ENCODE measurements around the gene SND1. TPM values are rescaled to one million over a fixed set of nuclear protein-coding genes. Genes with fewer than 3 reads are reported as not detected.

The SND1 gene
- total RNA-seq, 1 experiment from 2014 or later: 218 TPM

GRCh38 chr7:127770885-127771284, 118.9 kb downstream of the SND1 start:
- Histone ChIP-seq H3T11ph (ENCODE audit: low read length) (no peak overlapping the region), H3K14ac (ENCODE audit: insufficient read depth, low read length) (no peak overlapping the region), H3K79me2 (ENCODE audit: insufficient read depth, low read length) (no peaks in the 10 kb centered on the region; the same call in 1 of the 2 replicates), H3K23me2 (ENCODE audit: insufficient read length, low read depth, low read length, poor library complexity, severe bottlenecking) (no peaks in the 10 kb centered on the region), H2BK120ac (ENCODE audit: low read depth, low read length, poor library complexity, severe bottlenecking) (no peak overlapping the region), H3K4ac (ENCODE audit: low read depth, low read length) (no peak overlapping the region), H2BK20ac (ENCODE audit: low read depth, low read length, poor library complexity, severe bottlenecking) (no peak overlapping the region), H3K79me1 (ENCODE audit: insufficient read depth, low read depth, low read length, poor library complexity, severe bottlenecking) (peaks cover 4% of the 10 kb centered on the region), H4K20me1 (ENCODE audit: control insufficient read depth, insufficient read depth, insufficient read length) (no peaks in the 10 kb centered on the region), H3K27me3 (ENCODE audit: insufficient read depth, low read length) (no peaks in the 10 kb centered on the region), H3K23ac (ENCODE audit: insufficient read length, low read depth, low read length) (no peak overlapping the region), H2AK5ac (ENCODE audit: insufficient read length, low read length) (no peak overlapping the region), H2BK12ac (ENCODE audit: insufficient read length, low read depth, low read length) (no peak overlapping the region), H3K27ac (ENCODE audit: insufficient read length, low read depth, low read length) (no peak overlapping the region), H3K18ac (ENCODE audit: insufficient read length, low read depth, low read length) (no peak overlapping the region), H2BK5ac (ENCODE audit: insufficient read length, low read length) (no peak overlapping the region), H2AFZ (ENCODE audit: low read length) (no peak overlapping the region), H3K9me3 (ENCODE audit: control insufficient read depth, low read depth, low read length) (no peaks in the 10 kb centered on the region), H4K91ac (ENCODE audit: insufficient read length, low read depth, low read length) (no peak overlapping the region), H4K5ac (ENCODE audit: insufficient read length, low read depth, low read length) (no peak overlapping the region), H4K8ac (replicated peaks; ENCODE audit: insufficient read length, low read depth, low read length) (no peak overlapping the region), H3K4me2 (ENCODE audit: insufficient read depth, insufficient read length, low read length) (no peak overlapping the region), H3K4me1 (ENCODE audit: insufficient read depth, low read length) (peaks cover 2% of the 10 kb centered on the region; the same call in 1 of the 2 replicates), H2BK15ac (ENCODE audit: low read depth, low read length) (no peak overlapping the region), H3K56ac (ENCODE audit: insufficient read length, low read depth, low read length) (no peak overlapping the region), H3K9ac (ENCODE audit: extremely low read depth, insufficient read length, low read length) (no peak overlapping the region)
- H3K27me3 Mint-ChIP-seq (ENCODE audit: low read depth): no peaks in the 10 kb centered on the region
- no peak overlapping the region for H3K4me3 Mint-ChIP-seq
- no CpG with 5 or more reads among the region's 4 CpGs for WGBS (ENCODE audit: extremely low coverage, insufficient read length, low lambda C conversion rate)
- H3K36me3 Mint-ChIP-seq (ENCODE audit: insufficient read depth in 1 of 3, low read depth in 3 of 3): peaks cover 3 to 11% (median 7%) of the 10 kb centered on the region in 3 experiments; a peak in 4 of 7 replicates
- H3K9me3 Mint-ChIP-seq: no peaks in the 10 kb centered on the region
- TF ChIP-seq CTCF (conservative IDR thresholded peaks at IDR 0.05): no peak
- DNase-seq: no peak
- peaks cover 20 to 25% of the 10 kb centered on the region in 2 experiments for H3K4me1 Mint-ChIP-seq
- no peak overlapping the region for H3K27ac Mint-ChIP-seq

All from H9 (cell line).